Activated CD8-positive, alpha-beta memory T cell treated with anti-CD3 and anti-CD28 coated beads, Interleukin-2, amount 50 U/mL, for 1 hour (primary cell): ENCODE measurements around the gene MAP1A.
"Not testable (repeated sequence)": the region's sequence is repeated elsewhere in the genome, so short reads cannot be mapped to it uniquely, and the experiment has no call there.

Experiments
- DNase-seq: peaks from one replicate; pipeline ENCODE4 v3.0.0-alpha.2; 2020; ENCODE audit errors: extremely low read depth

Gene MAP1A

GRCh38 chr15:43529587-43530345, 12.4 kb downstream of the MAP1A start:
- no peak for DNase-seq

DNA sequence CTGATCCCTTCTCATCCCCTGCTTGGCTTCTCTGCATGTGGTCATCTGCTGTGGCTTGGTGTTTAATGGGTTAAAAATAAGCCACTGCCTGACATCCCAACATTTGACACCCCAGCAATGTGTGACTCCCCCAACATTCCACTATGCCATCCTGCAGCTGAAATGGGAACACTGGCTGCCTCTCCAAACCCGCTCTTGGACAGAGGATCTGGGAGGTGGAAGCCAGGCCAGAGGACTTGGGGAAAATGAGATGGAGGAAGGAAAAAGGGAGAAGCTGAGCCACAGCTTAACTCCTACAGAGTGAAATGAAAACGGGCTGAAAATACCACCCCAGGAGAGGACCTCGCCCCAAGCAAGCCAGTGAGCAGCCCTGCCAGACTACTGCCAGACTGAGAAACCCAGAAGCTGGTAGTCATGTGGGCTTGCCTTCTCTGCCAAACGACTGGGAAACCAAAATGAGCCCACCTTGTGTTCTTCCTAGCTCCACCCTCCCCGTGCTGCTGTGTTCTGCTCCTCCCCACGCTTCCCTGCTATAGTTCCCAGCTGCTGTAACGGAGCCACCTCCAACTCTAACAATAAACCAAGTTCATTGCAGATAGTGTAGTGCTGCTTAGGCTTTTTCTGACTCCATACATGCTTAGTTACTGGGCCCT, 13.7 kb downstream of the MAP1A start:
- DNase-seq, result no peak

- not testable (repeated sequence) for DNase-seq
Measured at GRCh38 chr15:43532826-43533225, 15.4 kb downstream of the MAP1A start.

DNA sequence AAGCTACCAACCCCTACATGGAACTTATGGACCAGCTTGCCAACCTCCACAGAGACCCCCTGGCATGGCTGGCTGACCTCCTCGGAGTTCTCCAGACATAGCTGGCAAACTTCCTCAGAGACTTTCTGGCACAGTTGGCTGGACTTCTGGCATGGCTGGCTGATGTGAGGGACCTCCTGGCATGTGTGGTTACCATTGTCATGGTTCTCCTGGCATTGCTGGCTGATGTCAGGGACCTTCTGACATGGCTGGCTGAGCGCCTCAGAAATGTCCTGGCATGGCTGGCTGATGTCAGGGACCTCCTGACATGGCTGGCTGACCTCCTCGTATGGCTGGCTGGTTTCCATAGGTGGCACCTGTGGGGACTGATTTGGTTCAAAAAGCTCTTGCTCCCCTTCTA, 17.5 kb downstream of the MAP1A start:
- DNase-seq, result no peak

GRCh38 chr15:43538091-43538490, 20.7 kb downstream of the MAP1A start:
- DNase-seq, result no peak

- no peak for DNase-seq
Measured at GRCh38 chr15:43541785-43542184, 24.4 kb downstream of the MAP1A start.

DNA sequence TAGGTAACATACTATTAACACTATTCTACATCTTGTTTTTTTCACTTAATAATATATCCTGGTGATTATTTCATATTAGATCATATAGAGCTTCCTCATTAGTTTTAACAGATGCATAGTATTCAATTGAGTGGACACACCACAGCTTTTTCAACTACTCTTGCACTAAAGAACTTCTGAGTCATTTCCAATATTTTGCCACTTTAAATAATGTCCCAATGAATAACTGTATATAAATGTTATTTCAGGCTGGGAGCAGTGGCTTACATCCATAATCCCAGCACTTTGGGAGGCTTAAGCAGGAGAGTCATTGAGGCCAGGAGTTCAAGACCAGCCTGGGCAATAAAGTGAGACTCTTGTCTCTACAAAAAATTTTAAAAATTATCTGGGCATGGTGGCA, 26.9 kb downstream of the MAP1A start:
- no peak for DNase-seq

DNA sequence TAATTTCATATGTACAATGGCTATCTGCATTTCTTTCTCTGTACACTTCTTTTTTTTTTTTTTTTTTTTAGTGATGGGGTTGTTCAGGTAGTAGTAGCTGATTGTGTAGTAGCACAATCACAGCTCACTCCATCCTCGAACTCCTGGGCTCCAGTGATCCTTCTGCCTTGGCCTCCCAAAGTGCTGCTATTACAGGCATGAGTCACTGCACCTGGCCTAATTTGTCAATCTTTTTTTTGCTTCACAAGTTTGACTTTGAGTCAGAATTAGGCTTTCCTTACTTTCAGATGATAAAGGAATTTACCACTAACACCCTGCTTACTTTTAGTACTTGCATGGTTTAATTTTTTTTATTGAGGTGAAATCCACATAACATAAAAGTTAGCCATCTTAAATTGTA, 28.0 kb downstream of the MAP1A start:
- DNase-seq, result no peak

GRCh38 chr15:43547539-43547938, 30.1 kb downstream of the MAP1A start:
- no peak for DNase-seq

DNA sequence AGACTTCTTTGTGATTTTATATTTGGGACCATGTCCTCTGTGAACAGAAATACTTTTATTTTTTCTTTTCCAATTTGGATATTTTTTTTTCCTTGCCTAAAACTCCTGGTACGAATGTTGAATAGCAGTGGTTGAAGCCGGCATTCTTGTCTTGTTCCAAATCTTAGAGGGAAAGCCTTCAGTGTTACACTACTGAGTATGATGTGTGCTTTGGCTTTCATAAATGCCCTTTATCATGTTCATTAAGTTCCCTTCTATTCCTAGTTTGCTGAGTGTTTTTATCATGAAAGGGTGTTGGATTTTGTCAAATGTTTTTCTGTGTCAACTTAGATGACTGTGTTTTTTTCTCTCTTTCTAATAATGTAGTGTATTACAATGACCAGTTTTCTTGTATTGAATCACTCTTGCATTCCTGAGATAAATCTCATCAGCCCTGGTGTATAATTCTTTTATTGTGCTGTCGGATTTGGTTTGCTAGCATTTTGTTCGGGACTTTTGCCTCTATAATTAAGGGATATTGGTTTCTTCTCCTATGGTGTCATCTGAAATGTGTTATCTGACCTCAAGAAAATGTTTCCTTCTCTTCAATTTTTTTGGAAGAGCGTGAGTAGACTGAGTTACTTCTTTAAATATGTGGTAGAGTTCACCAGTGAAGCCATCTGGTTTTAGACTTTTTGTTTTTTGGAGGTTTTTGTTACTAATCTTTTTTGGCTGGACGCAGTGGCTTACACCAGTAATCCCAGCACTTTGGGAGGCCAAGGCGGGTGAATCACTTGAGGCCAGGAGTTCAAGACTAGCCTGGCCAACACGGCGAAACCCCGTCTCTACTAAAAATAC, 33.3 kb downstream of the MAP1A start:
- DNase-seq, result no peak

- DNase-seq, result no peak
Measured at GRCh38 chr15:43552256-43552655, 34.8 kb downstream of the MAP1A start.

DNA sequence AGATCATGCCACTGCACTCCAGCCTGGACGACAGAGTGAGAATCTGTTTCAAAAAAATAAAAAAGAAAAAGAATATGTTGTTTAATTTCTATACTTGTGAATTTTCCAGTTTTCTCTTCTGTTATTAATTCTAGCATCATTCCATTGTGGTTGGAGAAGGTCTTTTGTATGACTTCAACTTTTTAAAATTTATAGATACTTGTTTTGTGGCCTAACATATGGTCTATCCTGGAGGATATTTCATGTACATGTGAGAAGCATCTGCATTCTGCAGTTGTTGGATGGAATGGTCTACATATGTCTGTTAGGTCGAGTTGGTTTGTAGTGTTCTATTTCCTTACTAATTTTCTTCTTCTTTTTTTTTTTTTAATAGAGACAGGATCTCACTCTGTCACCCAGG, 35.6 kb downstream of the MAP1A start:
- no peak for DNase-seq

GRCh38 chr15:43562753-43563152, 45.3 kb downstream of the MAP1A start:
- DNase-seq, result not testable (repeated sequence)

- not testable (repeated sequence) for DNase-seq
Measured at GRCh38 chr15:43563793-43564192, 46.4 kb downstream of the MAP1A start.

GRCh38 chr15:43566615-43567014, 49.2 kb downstream of the MAP1A start:
- not testable (repeated sequence) for DNase-seq

DNA sequence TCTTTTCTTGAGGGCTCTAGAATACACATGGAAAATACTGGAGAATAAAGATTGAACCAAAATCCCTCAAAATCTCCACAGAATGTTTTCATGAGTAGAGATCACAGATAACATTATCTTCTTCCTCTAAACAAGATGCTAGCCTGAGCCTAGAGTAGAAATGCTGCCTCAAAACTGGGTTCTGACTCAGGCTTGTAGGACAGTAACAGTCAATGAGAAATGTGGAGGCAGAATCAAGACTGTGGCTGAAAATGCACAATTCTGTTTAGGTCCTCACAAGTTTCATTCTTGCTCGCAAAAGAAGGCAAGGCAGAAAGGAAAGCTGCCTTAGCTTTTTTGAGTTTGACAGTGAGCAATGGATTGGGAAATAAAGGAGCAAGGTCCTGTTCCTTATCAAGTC, 57.2 kb downstream of the MAP1A start:
- DNase-seq, result not testable (repeated sequence)
